Measurements from ENCODE around the gene NEK8.

Gene NEK8

DNA sequence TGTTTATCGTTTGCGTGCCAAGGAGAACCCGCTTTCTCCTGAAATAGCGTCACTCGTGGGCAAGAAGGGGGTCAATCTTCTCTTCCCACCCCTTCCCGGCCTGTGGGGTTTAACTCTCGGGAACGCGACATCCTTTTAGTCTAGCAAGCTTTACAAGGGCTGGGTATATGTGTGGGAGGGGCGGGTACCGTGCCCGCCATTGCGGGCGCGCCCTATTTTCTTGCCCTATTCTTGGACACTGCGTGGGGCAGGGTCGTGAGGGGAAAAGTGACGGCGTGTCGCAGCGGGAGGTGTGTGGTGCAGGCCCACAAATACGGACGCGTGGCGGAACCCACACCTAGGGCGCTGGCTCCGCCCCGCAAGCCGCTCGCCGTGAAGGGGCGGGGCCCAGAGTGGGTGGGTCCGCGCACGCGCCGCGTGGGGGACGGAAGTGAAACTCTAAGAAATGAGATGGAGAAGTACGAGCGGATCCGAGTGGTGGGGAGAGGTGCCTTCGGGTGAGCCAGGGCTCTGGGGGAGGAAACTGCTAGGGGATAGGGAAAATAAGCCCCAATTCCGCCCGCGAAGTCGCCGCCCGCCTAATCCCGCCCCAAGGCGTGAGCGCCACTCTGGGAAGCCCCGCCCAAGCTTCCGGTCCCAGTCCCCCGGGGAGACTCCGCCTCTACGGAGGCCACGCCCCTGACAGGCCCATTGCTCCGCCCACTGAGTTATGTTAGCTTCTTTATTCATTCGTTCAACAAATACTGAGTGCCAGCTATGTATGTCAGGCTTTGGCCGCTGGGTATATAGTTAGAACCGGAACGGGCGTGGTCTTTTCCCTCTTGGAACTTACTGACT, at the start of gene NEK8:
TSS of gene NEK8 (plus strand) at position 425 of the 837 bp plus-strand sequence. CDS start at position 451, 26 bp downstream.
- peak; percentile 90 for DNase-seq

DNA sequence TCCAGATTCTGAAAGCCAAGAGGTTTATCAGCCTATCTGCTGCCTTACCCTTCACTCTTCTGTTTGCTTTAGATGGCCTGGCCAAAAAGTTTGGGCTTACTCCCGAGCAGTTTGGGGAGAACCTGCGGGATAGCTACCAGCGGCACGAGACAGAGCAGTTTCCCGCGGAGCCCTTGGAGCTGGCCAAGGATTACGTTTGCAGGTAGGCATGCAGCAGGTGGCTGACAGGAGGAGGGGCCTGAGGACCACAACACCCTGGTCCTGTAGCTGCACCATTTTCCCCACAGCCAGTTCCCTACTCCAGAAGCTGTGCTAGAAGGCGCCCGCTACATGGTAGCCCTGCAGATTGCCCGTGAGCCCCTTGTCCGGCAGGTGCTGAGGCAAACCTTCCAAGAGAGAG, 45.9 kb upstream of the NEK8 start:
- DNase-seq: no peak

DNA sequence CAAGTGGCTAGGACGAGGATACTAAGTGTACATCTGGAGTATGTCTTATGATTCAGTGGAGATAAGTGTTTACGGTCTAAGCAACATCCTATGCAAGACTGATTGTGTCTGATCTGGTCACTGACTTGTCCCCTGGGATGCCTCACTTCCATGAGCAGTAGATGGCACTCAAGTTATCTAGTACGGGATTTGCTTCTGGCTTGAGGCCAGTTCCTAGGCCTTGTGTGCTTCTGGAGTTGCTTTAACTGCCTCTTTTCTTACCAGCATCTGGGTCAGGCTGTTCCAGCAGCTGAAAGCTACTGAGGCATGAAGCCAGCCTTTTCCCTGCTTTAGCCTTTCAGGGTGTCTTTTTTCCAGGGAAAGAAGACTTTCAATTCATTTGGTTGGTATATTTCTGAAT, 43.6 kb upstream of the NEK8 start:
- peak; percentile 24 for DNase-seq

DNA sequence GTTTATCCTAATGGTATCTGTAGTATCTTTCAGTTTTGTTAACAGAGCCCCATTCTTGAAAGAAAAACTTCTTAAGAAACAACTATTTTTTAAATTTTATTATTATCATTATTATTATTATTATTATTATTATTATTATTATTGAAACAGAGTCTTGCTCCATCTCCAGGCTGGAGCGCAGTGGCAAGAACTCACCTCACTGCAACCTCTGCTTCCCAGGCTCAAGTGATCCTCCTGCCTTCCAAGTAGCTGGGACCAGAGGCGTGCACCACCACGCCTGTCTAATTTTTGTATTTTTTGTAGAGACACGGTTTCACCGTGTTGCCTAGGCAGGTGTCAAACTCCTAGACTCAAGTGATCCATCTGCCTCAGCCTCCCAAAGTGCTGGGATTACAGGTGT, 43.2 kb upstream of the NEK8 start:
- DNase-seq: no peak

DNA sequence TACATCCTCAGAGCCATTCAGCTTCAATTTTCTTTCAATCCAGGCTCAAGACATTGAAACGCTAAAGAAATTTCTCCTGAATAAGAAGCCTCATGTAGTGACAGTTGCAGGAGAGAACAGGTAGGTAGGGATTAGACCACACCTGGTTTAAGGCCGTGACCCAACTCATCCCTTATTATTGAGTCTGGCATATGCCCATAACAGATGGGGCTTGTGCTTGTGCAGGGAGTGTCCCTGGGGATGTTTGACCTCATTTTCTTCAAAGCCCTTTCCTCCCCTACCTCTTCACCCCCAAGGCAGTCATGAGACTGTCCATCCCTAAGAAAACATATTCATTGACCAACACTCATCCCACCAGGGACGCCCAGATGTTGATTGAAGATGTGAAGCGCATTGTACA, 42.3 kb upstream of the NEK8 start:
- DNase-seq: no peak

DNA sequence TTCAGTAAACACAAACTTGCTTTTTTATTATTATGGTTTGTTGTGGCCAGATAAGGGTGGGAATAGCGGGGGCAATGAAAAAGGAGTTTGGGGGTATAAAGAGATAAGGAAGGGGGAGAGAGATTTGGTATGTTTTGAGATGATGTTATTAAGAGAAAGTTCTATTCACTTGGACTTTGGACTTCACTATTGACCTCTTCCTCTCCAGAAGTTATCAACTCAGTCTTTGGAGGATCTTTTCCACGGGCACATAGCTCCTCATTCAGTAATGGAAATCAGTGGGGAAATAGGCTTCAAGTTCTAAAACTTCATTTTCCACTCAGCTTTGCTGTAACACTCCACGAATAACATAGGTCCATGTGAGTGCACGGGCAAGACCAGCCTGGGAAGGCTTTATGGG, 40.1 kb upstream of the NEK8 start:
- DNase-seq: no peak

DNA sequence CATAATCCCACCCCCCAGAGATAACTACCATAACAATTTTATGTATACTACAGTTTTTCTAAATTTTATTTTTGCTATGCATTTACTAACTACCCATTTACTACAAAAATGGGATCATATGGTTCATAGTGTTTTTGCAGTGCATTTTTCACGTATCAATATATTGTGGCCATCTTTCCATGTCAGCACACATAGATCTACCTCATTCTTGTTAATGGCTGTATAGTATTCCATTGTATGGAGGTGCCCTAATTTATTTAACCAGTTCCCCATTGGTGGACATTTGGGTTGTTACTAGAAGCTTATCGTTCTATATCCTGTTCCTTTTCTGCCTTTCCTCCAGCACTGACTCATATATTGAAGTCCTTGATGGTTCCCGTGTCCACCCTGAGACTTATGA, 39.6 kb upstream of the NEK8 start:
- DNase-seq: no peak

DNA sequence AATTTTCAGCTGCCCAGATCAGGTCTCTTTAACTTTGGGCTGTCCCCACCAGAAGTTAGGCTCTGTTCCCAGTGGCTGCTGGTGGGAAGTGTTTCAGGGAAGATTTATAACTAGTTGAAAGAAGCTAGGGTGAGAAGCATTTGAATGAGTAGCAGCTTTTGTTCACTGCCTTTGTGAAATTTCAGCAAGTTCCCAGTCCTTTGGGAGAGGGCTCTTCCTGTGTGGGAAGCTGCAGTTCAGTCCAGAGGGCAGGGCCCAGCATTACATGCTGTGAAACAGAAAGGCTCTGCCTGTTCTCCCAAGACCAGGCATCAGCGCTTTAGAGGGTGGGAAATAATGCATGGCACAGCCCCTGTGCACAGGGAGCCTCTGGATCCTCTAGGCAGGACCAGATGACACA, 34.7 kb upstream of the NEK8 start:
- no peak for DNase-seq

DNA sequence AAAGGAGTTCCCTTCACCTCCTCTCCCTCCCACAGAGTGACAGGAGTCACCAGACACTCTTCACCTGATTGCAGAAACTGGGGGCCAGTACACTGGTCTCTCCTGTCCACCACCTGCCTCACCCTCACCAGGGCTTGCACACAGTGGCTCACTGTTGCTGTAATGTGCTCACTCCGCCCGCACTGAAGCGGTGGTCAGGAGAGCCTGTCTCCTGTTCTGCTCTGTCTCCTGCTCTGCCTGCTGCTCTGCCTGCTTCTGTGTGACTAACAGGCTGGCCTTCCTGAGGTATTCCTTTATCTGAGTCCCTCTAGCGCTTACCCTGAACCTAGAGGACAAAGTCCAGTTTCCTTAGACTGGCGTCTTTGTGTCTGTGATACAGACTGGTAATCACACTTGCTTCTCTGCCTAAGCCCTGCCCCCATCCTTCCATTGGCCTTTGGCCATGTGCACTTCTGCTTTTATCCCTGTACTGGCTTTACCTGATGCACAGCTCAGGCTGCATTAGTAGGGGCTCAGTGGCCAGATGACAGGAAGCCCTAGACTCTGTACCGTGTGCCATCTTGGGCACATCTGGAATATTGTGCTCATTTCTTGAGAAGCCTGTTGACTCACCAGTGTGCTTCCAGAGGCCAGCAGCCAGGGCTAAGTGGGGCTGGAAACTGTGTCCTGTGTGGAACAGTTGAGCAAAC, 30.2 kb upstream of the NEK8 start:
- no peak for DNase-seq

DNA sequence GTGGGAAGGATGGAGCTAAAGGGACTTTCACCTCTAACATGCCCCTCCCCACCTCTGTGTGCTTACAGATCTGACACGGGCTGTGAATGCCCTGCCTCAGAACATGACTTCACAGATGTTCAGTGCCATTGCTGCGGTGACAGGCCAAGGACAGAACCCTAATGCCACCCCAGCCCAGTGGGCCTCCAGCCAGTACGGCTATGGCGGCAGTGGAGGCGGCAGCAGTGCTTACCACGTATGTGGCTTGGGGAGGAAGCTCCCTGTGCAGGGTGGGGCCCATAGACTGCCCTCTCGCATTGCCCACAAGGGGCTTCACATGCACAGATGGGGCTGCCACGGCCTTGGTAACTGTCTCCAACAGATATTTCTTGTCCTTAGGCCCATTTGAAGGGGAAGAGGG, 28.3 kb upstream of the NEK8 start:
- DNase-seq: no peak

DNA sequence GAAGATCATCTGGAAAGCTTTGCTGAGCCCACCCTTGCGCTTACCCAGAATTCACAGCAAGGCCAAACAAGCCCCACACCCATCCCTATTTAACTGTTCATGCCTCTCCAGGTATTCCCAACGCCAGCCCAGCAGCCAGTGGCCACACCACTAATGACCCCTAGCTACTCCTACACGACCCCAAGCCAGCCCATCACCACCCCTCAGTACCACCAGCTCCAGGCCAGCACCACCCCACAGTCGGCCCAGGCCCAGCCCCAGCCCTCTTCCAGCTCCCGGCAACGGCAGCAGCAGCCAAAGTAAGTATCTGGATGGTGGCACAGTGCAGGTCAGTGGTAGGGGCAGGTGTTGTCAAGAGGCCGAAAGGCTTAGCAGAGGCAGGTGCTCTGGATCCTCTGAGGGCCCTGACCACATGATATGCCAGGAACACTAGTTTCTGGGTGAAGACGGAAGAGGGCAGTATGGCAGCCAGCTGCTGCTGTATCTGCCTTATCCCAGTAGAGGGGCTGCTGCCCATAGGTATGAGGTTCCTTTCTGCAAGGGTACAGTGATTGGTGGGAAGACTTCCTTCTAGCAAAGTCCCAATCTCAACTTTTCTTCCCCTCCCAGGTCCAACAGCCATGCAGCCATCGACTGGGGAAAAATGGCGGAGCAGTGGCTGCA, 27.6 kb upstream of the NEK8 start:
- no peak for DNase-seq

DNA sequence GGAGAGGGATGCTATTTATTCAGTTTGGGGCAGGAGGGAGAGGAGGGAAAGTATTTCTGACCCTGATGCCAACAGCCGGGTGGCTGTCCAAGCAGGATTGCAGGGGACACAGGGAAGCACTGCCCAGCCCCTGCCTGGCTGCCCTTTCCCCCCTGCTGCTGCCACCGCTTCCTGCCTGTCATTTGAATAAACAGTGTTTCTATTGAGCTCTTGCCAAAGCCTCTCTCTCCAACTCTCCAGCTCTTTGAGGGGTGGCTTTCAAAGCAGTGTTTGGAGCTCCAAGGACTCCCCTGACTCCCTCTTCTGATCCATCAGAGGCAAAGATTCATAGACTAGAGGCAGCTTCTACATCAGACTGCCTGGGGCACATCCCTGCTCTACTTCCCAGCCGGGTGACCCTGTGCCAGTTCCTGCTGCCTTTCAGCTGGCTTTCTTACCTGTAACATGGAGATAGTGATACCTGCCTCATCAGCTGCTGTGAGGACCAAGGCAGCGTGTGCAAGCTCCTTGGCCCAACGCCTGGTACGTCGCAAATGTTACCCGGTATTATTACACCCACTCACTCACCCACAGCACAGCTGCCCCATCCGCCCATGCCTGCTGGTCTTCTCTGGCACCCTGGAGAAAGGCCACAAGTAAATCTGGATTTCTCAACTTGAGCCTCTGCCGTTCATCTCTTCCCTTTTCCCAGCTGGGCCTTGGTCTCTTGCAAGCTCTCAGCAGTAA, 26.4 kb upstream of the NEK8 start:
- DNase-seq: peak; percentile 53

DNA sequence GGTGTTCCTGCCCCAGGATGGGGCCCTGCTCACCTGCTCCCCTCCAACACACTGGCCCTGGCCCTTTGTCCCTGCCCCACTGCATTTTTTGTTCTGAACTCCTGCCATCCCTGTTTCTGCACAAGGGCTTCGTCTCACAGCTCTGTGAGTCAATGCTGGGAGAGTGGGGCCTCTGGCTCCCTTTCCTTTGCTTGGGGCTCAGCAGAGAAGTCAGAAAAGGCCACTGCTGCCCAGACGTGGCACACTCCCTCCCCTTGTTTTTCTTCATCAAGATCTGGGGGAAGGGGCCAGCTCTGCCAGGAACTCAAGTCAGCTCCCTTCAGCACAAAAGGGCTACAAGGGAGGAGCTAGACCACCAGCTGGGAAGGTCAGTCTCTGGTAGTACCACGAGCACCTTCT, 25.8 kb upstream of the NEK8 start:
- no peak for DNase-seq

DNA sequence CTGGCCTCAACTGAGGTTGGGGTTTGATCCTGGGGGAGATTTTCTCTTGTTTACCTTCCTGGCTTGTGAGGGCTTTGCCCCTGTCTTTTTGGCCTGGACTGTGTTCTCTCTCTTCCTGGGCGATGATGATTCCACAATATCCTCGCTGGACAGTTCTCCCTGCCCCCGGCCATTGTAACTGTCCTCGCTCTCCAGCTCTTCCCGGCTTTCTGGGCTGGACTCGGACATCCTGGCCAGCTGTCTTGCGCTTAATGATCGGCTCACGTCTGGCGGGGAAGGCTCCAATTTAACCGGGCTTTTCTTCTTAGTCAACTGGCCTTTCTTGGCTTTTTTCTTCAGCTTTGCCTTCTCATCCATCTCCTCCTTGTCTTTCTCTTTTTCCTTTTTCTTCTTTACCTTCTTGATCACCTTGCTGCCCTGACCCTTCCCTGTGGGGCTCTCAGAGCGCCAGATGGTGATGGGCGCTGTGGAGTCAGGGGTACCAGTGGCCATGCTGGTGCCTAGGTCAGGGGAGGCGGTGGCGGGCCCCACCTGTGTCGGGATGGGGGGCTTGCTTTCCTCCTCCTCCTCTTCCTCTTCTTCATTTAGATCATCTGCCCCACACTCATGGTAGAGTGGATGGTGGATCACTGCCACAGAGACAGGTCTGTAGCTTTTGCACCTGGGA, 24.9 kb upstream of the NEK8 start:
- no peak for DNase-seq

DNA sequence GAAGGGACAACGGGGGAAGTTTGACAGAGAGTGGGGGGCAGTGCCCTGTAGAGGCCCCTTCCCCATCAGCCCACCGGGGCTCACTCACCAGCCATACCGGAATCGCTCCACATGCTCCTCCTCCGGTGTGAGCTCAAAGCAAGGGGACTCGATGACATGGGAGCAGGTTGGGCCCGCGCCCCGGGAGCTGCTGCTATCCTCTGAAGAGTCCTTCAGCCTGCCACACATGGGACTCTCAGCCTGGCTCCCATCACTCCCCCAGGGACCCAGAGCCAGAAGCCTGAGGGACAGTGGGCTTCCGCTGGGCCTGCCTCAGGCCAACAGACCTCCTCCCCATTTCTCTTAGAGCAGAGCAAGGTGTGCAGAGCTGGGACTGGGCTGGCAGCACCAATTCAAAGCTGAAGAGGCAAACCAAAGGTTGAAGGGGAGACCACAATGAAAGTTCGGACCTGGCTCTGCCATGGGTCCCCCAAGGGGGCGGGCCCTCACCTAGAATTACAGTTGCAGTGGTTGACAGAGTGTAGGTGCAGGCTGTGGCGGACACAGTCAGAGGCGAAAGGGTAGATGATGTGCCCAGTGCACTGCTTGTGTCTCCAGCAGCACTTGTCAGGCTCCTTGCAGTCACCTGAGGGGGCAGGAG, 24.2 kb upstream of the NEK8 start:
- no peak for DNase-seq

DNA sequence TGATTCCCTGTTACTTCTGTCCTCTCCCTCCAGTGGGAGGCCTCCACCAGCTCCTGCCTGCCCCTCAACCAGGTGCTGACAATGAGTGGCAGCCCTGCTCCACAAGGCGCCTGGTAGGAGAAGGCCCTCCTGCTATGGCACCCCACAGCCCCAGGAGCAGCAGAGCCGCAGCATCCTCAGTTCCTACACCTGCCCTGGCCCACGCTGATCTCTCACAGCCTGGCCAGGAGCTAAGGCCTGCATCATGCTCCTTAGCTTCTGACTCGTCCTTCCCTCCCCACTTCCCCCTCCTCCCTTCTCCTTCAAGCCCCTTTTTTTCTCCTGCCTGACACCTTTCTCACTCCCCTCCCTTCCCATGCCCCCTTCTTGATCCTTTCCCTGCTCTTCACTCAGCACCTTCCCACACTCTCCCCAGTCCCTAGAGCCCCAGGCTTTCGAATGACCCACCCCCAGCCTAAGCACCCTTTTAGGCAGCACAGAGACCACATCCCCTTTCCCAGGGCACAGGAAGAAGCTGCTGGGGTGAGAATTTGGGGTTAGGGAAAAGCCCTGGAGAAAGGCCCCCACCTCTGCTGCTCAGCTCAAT, 23.4 kb upstream of the NEK8 start:
- DNase-seq: no peak

DNA sequence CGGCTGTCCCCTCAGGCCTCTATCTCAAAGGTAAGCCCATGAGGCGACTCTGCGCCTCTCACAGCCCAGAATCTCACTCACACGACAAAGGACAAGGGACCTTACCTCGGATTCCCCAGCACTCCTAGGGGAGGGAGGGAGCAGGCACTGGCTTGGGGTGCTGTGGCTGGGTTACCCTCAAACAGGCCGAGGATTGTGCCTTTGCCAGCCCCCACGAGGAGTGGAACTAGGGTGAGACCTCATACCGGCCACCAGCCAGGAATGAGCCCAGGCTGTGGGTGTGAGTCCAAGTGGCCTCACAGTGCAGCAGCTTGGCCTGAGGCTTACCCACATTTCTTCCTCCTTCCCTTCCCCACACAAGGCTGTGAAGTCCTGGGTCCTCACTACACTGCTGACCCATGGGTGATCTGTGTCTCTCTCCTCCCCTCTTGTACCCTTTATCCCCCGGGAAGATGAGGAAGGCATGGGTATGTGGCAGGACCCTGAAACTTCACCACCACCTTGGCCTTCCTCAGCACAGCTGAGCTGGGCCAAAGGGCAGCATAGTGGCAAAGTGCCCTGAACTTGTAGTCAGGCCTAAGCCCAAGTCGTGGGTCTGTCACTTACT, 22.8 kb upstream of the NEK8 start:
- DNase-seq: no peak

DNA sequence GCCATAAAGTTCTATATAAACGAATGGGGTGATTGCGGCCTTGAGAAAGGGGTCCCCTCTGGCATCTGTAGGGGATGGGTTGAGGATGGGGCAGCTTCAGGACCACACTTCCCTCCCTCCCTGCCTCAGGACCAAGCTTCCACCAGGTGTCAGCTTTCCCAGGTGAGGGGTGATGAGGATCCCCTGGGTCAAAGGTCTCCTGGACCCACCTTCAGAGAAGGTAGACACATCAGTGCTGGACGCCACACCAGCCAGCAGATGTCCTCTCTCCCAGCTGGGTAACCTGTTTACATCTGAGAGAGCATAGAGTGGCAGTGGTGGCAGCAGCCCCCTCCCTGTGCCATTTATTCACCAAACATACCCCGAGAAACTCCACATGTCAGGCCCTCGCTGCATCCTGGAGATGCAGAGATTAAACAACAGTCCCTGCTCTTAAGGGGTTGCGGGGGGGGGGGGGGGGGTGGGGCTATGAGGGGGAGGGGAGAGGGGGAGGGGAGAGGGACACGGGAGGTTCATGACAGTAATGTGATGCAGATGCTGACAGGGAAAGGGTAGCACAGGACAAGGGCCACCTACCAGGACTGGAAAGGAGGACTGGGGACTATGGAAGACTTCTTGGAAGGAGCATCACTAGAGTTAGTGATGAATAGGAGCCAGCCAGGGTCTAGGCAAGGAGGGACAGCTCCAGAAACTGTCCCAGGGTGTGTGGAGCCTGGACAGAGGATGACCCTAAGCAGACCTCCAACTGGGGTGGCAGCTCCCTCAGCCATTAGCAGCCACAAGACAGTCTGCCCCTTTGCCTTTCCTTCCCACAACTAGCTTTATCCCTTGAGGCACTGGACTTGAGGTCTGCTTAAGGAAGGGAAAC, 21.9 kb upstream of the NEK8 start:
- DNase-seq: no peak

DNA sequence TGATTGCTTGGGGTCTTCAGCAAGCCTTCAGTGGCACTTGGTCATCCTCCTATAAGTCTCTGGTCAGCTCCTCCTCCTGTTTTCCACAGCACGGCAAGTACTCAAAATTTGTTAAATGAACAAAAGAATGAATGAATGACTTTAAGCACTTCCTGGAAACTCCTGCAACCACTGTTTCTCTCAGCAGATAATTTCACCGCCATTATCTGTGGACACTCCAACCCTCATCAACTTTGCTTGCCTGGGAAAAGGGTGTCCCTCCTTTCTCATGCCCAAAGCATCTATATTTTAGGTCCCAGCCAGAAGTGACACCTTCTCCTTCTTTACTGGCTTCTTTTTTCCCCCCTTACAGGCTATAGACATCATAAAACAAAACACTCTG, 21.3 kb upstream of the NEK8 start:
- no peak for DNase-seq

Data from NCI-H2029 treated with DMSO at 0.1 percent for 48 hours (cell line).